HepG2 (cell line): Measurements from ENCODE around the gene MAPRE3. TPM values are rescaled to one million over a fixed set of nuclear protein-coding genes. Genes with fewer than 3 reads are reported as not detected.

Experiments used
- NR2F6 ChIP-seq, 2 experiments: IDR thresholded peaks; 2 replicates each; pipeline ENCODE4 v1.6.1; 2016; ENCODE audit warnings: antibody characterized with exemption in 1 of 2, mild to moderate bottlenecking in 1 of 2
- RFXANK ChIP-seq: IDR thresholded peaks from 2 replicates; pipeline ENCODE4 v1.6.1; 2016
- SP140L ChIP-seq: sonication (generic); formaldehyde crosslinking; IDR thresholded peaks from 2 replicates; pipeline ENCODE4 v1.4.0; 2020; ENCODE audit warnings: missing genetic modification reagents, borderline replicate concordance
- ZNF264 ChIP-seq: sonication (generic); formaldehyde crosslinking; IDR thresholded peaks from 2 replicates; pipeline ENCODE4 v1.4.0; 2020; ENCODE audit warnings: missing genetic modification reagents
- ZNF468 ChIP-seq: sonication (generic); formaldehyde crosslinking; IDR thresholded peaks from 2 replicates; pipeline ENCODE4 v1.8.0; 2022; ENCODE audit warnings: mild to moderate bottlenecking, moderate library complexity, missing genetic modification reagents
- polyA plus RNA-seq, 8 experiments: library from polyadenylated mRNA; depleted of rRNA in 3 of 8; stranded (reverse) in 7 of 8; unstranded in 1 of 8; fragments of >200 nt; fragmentation: Illumina TruSeq in 4 of 8; extraction: Trizol in 4 of 8; gene quantifications; 2 replicates each; pipeline versions ENCODE4 v1.2.1 to v1.2.3, GENCODE V29; 2011 to 2016; ENCODE audit warnings: low read depth in 4 of 8, missing spikeins in 1 of 8, mixed read lengths in 1 of 8; ENCODE audit not compliant: insufficient read depth in 1 of 8
- total RNA-seq, 5 experiments: library from RNA; depleted of rRNA; stranded (reverse); fragments of >200 nt; fragmentation: Illumina TruSeq; extraction: Trizol; gene quantifications; 2 replicates each; pipeline ENCODE4 v1.2.3, GENCODE V29; 2016; ENCODE audit warnings: low read depth in 1 of 5
- TF ChIP-seq, protein P1 (sequence below), 2 experiments: fragments of 450-650 bp in 1 of 2; sonication (generic) in 1 of 2; formaldehyde crosslinking in 1 of 2; IDR thresholded peaks; 2 replicates each; pipeline versions ENCODE4 v1.6.1 to v1.8.0; 2016 to 2022; ENCODE audit warnings: antibody characterized with exemption in 1 of 2, mild to moderate bottlenecking in 1 of 2, missing genetic modification reagents in 1 of 2
- TF ChIP-seq, protein P2 (sequence below): sonication (generic); formaldehyde crosslinking; IDR thresholded peaks from 2 replicates; pipeline ENCODE4 v1.5.1; 2020; ENCODE audit warnings: missing genetic modification reagents, mild to moderate bottlenecking, borderline replicate concordance
- TF ChIP-seq, protein P3 (sequence below): sonication (generic); formaldehyde crosslinking; IDR thresholded peaks from 2 replicates; pipeline ENCODE4 v1.8.1; 2023; ENCODE audit warnings: mild to moderate bottlenecking, moderate library complexity, missing genetic modification reagents

MAPRE3 gene
- total and polyA plus RNA-seq, 2 of the 13 experiments (the other 11 are each of a cell fraction or from before 2014, with no cell fraction given): 0.31 to 0.91 TPM

DNA sequence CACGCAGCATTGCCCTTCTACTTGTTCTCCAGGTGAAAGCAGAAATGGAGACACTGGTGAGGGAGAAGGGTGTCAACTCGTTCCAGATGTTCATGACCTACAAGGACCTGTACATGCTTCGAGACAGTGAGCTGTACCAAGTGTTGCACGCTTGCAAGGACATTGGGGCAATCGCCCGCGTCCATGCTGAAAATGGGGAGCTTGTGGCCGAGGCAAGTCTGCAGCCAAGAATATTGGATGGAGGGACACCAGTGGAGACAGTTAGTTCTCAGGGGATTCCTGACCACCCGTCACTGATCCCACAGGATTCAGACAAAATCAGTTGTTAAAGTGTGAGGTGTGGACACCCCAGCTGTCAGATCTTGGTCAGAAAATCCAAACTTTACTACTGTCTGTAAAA is 43.2 kb upstream of the MAPRE3 start (continued):
- TF ChIP-seq, protein P1, sequence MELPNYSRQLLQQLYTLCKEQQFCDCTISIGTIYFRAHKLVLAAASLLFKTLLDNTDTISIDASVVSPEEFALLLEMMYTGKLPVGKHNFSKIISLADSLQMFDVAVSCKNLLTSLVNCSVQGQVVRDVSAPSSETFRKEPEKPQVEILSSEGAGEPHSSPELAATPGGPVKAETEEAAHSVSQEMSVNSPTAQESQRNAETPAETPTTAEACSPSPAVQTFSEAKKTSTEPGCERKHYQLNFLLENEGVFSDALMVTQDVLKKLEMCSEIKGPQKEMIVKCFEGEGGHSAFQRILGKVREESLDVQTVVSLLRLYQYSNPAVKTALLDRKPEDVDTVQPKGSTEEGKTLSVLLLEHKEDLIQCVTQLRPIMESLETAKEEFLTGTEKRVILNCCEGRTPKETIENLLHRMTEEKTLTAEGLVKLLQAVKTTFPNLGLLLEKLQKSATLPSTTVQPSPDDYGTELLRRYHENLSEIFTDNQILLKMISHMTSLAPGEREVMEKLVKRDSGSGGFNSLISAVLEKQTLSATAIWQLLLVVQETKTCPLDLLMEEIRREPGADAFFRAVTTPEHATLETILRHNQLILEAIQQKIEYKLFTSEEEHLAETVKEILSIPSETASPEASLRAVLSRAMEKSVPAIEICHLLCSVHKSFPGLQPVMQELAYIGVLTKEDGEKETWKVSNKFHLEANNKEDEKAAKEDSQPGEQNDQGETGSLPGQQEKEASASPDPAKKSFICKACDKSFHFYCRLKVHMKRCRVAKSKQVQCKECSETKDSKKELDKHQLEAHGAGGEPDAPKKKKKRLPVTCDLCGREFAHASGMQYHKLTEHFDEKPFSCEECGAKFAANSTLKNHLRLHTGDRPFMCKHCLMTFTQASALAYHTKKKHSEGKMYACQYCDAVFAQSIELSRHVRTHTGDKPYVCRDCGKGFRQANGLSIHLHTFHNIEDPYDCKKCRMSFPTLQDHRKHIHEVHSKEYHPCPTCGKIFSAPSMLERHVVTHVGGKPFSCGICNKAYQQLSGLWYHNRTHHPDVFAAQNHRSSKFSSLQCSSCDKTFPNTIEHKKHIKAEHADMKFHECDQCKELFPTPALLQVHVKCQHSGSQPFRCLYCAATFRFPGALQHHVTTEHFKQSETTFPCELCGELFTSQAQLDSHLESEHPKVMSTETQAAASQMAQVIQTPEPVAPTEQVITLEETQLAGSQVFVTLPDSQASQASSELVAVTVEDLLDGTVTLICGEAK (IDR thresholded peaks at IDR 0.05): no peak
- TF ChIP-seq, protein P1 (CRISPR knock-in tag; IDR thresholded peaks at IDR 0.05): no peak
- no peak for TF ChIP-seq NR2F6 (IDR thresholded peaks at IDR 0.05)
- no peak for TF ChIP-seq NR2F6 (CRISPR knock-in tag; IDR thresholded peaks at IDR 0.05)
- no peak for TF ChIP-seq RFXANK (CRISPR knock-in tag)
- TF ChIP-seq, protein P2, sequence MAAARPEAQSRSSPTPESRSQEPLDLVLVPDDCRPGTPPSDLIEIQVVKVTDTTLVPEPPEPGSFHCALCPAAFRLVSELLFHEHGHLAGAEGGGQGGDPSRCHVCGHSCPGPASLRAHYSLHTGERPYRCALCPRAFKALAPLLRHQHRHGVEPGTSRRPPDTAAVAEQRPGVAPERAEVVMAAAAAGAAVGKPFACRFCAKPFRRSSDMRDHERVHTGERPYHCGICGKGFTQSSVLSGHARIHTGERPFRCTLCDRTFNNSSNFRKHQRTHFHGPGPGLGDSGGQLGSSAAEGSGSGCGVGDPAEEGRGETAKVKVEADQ: no peak
- no peak for TF ChIP-seq SP140L
- no peak for TF ChIP-seq ZNF264 (CRISPR knock-in tag)
- no peak for TF ChIP-seq ZNF468 (CRISPR knock-in tag)
- TF ChIP-seq, protein P3, sequence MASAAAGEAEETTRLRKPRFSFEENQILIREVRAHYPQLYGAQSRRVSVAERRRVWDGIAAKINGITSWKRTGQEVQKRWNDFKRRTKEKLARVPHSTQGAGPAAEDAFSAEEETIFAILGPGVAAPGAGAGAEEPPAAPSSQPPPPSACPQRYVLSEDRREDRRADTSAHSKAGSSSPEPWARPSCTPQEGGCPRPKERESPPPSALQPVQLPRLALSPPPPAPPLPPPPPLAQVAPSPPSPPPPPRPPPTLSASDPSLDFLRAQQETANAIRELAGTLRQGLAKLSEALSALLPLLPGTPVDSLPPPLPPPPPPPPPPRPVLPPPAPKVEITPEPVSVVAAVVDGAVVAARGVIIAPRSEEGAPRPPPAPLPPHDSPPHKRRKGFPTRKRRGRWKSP (CRISPR knock-in tag): no peak
